Inflammatory macrophage (primary cell): ENCODE measurements around the gene NPHP4.

Experiments
- DNase-seq, 2 donors: peaks; one replicate each; pipeline ENCODE4 v3.0.0-alpha.2; 2020 to 2022

NPHP4 gene

DNA sequence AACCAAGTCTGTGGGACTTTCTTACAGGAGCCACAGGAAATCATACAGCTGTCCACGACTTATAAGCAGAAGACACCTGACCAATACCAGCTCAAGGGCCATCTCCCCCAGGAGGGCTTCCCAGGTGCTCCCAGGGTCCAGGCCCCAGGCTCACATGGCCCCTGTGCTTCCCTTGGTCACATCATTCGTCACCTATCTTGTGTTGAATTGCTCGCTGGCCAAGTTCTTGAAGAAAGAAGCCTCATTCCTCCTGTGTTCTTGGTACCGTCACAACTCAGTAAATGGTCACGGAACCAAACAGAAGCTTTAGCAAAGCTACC, 3.0 kb downstream of the NPHP4 start:
- no peak for DNase-seq

DNA sequence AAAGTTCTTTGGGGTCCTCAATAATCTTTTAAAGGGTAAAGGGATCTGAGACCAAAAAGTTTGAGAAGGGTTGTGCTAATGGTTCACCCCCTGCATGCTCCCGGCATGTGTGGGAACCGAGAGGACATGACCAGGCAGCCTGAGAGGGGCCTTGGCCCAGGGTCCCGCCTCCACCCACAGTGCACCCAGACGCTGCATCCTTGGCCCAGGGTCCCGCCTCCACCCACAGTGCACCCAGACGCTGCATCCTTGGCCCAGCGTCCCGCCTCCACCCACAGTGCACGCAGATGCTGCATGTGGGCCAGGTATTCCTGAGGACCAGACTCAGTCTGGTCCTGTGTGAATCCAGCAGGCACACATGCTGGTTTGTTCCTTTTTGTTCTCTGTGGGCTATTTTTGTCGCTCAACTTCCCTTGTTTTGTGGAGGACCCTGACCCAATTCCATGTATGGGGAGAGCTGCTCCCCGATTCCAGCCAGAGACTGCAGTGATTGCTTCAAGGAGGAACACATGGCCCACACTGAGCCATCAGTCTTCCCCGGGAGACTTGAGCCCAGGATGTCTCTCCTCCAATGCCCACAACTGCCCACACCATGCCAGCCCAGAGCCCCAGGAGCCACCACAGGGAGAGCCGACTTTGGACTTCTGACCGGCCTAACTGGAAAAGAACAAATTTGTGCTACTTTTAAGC, 3.5 kb downstream of the NPHP4 start:
- DNase-seq = no peak

DNA sequence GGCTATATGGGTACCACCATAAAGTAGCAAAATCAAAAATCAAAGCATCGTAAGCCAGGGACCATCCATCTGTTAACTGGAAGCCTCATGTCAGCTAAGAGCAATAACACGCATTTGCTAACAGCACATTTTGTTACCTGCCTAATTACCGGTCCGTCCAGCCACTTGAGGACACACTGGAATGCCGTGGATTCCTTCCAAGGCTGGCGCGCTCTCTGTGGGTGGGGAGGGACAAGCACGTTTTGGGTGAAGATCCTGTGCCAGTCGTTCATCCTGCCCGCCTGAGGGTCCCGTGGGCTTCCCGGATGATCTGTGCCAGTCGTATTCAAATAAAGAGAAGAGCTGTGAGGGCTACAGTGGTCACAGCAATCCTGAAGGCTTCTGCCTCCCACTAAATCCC, 6.2 kb downstream of the NPHP4 start:
- no peak for DNase-seq

DNA sequence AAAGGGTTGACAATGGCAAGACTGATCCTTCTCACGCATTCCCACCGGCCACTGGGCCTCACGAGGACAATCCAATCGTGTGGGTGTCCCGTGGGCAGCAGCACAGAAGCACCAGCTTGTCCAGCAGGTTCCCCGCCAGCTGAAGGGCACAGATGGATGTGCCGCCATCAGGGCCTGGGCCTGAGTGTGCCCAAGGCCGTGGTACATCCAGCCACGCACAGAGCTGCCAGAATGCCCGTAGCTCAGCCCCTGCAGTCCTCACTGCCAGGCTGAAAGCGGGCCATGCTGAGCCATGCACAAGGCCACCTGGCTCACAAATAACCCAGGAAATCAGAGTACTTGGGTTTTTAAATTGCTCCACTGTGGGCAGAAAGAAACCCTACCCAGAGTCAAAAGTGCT, 7.0 kb downstream of the NPHP4 start:
- DNase-seq = no peak

DNA sequence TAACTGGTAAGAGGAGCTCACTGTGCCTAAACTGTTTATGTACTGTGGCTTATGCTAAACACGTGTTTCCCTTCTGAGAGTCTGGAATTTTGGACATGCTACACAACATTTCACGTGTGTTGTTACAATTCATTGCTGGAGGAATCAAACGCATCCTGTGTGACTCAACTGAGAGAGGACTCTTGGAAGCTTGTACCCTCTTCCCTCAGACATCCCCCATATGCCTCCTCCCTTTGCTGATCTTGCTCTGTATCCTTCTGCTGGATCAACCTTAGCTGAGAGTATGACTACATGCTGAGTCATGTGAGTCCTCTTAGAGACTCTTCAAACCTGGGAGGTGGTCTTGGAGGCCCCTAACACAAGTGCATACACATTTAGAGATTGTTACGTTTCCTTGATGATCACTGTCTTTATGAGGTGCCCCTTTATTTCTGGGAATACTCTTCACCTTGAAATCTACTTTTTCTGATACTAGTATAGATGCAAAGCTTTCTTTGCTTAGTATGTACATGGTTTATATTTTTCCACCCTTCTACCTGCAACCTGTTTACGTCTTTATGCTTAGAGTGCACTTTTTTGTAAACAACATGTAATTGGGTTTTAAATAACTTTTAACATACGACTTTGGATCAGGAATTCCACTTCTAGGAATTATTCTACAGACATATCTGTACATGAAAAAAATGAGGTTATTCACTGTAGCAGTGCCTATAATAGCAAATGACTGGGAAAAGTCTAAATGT, 8.7 kb downstream of the NPHP4 start:
- no peak for DNase-seq

DNA sequence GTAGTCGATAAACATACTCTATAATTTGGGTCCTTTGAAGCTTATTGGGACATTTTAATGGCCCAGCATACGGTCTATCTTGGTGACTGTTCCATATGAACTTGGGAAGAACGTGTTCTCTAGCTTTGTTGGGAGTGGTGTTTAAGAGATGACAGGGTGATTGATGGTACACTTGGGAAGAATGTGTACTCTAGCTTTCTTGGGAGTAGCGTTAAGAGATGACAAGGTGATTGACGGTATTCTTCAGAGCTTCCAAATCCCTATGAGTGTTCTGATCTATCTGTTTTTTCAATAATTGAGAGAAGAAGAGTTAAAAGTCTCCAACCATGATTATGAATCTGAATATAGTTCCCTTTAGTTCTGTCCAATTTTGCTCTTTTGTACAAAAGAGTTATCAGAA, 9.4 kb downstream of the NPHP4 start:
- DNase-seq = no peak

DNA sequence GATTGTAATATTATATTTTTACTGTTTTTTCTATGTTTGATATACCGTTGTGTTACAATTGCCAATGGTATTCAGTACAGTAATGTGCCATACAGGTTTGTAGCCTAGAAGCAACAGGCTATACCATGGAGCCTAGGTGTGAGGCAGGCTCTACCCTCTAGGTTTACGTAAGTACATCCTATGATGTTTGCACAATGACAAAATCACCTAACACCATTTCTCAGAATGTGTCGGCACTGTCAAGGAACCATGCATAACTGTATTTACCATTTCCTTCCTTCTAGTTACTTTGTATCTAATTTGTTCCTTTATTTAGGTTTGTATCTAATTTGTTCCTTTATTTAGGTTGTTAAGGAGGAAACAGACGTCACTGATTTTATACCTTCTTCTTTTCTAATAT, 9.9 kb downstream of the NPHP4 start:
- DNase-seq = no peak

DNA sequence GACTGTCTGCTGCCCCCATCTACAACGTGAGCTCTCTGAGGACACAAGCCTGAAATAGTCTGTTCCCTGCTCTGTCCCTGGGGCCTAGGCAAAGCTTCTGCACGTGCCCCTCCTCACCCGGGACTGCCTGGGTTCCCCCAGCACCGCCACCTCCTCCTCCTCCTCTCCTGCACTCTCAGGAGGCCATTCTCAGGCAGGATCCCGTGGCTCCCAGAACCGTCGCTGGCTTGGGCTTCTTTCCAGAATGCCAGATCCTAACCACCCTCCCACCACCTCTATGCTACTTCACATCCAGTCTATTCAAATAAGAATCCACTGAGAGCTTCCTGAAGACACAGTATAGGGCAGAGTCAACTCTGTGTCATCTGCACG, 11.2 kb downstream of the NPHP4 start:
- no peak for DNase-seq

DNA sequence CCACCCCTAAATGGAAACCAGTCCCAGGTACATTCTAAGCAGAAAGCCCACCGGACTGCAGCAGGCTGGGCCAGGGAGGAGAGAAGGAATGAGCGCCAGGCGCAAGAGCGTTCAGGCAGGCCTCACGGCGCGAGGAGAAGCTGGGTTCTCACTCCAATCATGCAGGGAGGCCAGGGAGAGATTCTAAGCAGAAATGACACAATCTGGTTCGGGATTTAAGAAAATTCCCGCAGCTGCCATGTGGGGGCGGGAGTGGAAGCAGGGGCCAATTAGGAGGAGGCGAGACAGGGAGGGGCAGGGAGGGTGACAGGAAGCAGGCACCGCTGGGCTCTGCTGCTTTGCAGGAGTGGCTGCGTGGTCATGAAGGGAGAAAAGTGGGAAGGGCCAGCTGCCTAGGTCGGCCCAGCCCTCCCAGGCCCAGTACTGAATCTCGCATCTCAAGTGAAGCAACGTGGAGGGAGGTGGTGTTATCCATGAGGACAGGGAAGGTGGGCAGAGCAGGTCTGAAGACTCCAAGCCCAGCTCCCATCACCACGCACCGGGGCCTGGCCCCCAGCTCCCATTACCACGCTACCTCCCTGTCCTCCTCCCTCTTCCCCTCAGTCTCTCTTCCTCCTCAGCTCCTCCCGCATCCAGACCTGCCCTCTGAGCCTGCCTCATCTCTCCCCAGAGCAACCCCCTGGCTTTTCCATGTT, 11.8 kb downstream of the NPHP4 start:
- DNase-seq = peak; percentile 37 to 40

DNA sequence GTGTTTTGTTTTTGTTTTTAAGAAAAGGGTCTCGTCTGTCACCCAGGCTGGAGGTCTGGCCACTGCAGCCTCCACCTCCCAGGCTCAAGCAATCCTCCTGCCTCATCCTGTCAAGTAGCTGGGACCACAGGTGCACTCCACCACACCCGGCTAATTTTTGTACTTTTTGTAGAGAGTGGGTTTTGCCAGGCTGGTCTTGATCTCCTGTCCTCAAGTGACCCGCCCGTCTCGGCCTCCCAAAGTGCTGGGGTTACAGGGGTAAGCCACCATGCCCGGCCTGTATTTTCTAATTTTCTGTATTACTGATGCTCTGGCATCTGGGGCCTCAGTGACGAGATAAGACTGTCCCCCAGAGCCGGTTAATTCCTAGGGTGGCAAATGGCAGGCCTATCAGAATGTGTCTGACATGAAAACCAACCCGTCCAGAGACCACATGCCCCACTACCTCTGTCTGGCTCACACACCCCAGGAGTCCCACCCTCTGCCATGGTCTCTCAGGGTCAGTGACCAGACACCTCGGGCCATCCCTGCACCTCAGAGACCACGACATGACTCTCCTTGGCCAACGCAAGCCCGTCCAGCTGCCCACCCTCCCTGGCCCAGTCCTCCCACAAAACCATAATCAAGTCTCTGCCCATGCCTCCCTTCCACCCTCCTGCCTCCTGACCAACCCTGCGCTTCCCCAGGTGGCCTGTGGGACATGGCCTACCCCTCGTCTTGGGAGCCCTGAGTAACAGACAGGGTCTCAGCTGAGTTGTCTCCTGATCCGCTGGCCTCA, 12.5 kb downstream of the NPHP4 start:
- no peak for DNase-seq

DNA sequence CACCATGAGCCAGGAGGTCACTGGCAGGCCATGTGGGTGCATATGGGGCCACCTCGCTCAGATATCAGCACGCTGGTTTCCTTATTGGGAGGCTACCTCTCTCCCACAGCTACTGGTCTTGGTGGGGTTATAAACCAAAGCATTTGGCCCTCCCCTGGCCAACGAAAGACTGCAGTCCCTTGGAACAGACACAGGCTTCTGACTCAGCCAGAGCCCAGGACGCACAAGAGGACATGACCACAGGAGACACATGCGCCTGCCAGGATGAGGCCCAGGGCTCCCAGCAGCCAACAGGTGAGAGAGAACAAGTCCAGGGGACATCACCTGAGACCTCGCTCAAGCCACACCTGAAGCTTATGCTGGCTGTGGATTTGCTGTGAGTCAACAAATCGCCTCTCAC, 13.8 kb downstream of the NPHP4 start:
- peak in 1 of 2 donors; percentile 11 for DNase-seq

DNA sequence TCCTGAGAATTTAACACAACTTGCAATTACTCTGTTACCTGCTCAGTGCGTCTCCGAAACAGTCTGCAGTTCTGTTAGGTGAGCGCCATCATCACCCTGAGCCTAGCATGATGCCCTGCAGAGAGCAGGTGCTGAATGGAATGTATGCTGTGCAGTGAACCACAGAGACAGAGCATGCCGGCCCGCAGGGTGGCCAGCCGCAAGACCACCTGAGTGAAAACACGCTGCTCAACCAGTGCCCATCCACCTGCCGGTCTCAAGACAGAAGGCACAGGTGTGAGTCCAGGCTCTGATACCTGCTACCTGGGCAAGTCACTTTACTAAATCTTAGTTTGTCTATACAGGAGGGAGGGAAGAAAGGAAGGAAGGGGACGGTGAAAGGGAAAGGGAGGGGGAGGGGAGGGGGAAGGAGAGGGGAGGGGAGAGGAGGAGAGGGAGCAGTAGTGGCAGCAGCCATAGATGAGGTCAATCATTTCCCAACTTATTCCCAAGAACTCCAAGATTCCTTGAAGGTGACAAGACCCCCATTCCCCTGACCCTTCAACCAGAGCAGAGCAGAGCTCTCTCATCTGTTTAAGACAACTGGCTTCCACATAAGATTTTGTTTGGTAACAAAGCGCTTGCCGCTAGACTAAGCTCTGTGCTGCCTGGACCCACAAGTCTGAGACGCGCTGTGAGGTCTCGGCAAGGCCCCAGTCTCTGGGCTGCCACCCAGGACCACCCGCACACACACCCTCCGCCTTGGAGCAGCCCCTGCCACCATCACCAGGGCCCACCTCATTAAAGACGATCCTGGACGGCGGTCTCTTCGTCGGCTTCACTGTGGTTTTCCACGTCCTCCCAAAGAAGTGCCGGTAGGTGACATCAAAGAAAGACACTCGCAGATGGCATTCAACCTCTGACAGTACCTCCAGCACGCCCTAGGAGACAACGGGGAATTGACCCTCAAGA, 14.5 kb downstream of the NPHP4 start:
- DNase-seq = no peak

DNA sequence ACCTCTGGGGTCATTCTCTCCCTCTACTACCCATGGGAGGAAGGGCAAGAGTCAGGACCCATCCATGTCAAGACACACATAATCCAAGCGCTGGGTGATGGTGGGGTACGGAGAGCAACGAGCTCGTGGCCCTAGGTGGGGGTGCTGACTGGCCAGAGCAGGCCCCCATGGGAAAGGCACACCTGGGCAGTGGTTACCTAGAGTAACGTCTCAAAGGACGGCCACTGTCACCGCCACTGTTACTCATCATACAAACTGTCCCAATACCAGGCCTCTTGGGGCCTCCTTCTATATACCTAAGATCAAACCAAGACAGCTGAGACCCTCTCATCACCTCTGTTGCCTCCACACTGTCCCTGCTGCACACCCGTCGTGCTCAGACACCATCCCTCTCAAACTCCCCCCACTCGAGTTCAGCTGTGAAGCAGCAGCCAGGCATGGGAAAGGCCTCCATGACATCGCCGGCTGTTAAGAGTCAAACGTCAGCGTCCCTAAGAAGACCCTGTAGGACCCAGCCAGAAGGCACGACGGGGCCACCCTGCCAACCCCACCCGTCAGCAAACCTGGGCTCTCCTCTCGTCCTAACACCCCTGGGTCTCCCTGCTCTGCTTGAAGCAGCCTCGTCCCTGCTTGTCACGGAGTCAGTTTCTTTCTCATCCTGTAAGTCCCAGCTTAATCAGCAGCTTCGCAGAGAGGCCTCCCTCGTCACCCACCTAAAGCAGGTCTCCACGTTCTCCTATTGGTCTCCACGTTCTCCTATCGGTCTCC, 15.3 kb downstream of the NPHP4 start:
- no peak for DNase-seq

DNA sequence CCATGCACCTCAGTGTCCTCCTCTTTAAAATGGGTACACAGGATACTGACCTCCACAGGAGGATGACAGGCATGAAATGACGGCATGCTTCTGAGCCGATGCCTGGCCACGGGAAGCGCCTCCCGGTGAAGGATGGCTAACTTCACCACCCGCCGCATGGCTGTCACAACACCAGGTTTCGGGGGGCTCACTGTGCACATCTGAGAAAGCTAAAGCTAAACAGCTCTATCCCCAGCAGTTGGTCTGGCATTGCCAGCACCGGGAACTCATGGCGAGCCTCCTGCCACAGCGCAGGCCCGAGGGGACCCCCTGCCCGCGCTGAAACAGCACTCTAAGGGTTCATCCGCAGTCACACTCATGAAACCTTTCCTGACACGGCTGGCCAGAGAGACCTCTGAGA, 16.0 kb downstream of the NPHP4 start:
- no peak for DNase-seq

DNA sequence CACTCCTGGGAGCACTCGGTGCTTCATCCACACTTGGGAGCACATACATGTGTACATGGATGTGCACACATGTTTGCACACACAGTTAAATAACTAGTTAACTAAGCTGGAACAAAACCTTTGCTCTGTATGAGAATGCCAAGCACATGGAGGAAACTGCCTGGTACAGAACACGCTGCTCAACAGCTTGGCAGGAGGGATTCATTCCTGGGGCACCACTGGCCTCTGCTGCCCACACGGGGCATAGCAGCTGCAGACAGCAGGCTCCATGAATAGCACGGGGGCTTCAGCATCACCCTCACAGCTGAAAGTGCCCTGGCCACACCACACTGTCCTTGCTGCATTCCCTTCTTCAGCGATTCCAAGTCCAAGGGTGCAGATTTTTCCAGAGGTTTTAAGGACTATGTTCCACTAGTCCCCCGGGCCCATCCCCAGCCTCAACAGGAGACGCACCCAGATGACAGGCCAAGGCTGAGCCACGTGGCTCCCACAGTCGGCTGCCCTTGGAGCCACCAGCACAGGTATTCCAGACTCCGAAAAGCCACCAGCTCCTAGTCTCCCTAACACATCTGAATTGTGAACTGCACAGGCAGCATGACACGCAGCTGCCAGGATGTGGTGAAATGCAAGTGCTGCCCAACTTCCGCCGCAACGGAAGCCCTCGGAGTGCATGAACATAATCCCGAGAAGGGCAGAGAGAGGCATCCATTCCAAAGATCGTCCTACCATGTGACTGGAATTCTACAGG, 16.9 kb downstream of the NPHP4 start:
- DNase-seq = peak; percentile 51 to 57

DNA sequence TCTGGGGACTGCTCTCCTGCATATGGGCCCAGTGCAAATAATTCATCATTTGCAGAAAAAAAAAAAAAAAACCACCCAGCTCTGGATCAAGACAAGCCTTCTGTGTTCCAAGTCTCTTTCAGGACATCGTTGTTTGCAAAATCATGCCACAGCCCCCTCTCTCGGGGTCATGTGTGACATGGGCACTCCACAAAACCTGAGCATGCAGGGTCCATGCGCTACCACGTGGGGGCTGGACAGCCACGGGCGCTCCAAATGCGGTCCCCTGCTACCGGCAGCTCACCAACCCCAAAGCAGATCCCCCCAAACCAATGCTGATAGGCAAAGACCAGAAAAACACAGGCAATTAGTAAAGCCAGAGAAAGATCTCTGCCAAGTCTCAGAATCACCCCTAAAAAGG, 17.6 kb downstream of the NPHP4 start:
- no peak for DNase-seq

DNA sequence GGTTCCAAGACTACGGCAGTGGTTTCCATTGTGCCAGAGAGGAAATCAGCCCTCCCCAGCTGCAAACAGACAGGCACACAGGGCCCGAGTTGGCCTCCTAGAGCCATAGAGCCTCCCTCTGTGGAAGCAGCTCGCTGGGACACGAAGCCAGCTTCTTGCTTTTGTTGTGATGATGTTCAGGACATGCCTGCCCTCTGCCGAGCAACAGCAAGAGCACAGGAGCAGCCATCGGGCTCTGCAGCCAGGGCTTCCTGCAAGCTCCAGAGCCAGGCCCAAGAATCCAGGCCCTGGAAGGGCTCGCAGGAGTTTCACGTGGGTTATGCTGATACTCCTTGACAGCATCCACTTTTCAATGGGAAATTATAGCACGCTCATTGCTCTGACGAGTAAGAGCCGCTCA, 18.5 kb downstream of the NPHP4 start:
- DNase-seq = no peak

DNA sequence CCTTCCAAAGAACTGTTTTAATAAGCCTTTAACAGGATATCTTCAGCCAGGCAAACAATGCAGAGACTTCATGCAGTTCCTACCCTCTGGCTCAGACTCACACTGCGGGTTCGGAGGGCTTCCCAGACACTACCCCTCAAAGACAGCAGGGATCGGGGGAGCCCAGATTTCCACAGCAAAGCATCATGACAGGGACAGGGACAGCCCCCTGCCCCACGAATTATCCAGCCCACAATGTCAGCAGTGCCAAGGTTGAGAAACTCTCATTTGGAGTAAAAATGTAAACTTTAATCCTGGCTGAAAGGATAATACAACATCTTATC, 20.1 kb downstream of the NPHP4 start:
- DNase-seq = no peak

DNA sequence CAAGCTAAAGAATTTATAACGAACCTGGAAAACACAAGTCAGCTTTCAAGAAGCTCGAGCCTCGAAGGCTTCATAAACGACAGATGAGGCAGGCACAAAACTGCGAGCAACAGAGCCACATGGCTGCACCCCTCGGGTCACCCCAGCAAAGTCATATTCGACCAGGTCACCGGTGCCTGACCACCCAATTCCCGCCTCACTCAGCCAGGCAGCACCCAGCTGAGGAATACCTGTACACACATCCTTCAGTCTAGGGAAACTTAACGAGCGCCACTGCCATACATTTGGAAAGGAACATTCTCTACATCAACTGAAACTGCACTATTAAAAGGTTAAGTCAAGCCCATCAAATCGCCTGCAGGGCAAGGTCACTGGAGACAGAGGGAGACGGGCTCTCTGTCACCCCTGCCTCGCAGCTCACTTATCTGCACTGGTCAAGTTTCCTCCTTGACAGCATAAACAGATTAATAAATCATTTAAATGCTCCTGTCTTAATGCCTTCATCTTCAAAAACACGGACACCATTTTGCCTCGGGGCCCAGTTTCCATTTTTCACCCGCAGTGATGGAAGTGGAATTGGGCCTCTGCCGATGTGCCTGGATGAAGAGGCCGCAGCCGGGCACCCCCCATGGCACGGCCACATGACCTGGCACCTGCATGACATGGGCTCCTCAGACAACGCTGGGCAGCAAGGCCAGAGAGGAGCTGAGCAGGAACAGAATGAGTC, 20.6 kb downstream of the NPHP4 start:
- no peak for DNase-seq
